ENCODE results near the gene HOTAIR.

- TF ChIP-seq, protein P1, sequence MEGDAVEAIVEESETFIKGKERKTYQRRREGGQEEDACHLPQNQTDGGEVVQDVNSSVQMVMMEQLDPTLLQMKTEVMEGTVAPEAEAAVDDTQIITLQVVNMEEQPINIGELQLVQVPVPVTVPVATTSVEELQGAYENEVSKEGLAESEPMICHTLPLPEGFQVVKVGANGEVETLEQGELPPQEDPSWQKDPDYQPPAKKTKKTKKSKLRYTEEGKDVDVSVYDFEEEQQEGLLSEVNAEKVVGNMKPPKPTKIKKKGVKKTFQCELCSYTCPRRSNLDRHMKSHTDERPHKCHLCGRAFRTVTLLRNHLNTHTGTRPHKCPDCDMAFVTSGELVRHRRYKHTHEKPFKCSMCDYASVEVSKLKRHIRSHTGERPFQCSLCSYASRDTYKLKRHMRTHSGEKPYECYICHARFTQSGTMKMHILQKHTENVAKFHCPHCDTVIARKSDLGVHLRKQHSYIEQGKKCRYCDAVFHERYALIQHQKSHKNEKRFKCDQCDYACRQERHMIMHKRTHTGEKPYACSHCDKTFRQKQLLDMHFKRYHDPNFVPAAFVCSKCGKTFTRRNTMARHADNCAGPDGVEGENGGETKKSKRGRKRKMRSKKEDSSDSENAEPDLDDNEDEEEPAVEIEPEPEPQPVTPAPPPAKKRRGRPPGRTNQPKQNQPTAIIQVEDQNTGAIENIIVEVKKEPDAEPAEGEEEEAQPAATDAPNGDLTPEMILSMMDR (IDR thresholded peaks at IDR 0.05) = no peak
- TF ChIP-seq EP300 (IDR thresholded peaks at IDR 0.05) (no peak), POLR2A (IDR thresholded peaks at IDR 0.05) (no peak)
These were observed 20.9 kb upstream of the HOTAIR start for GRCh38 chr12:53995378-53996239.
